Measurements from ENCODE around the gene CCDC149.

GRCh38 chr4:24820541-24820940 is 92.3 kb downstream of the CCDC149 start:
- TF ChIP-seq CTCF (IDR thresholded peaks at IDR 0.05; ENCODE audit: insufficient read depth, low read length) (no peak), POLR2AphosphoS5 (IDR thresholded peaks at IDR 0.05; ENCODE audit: low read depth) (no peak)
